Measurements from ENCODE around the gene TM4SF4.

The TM4SF4 gene

GRCh38 chr3:149473357-149474249, 894 bp upstream of the TM4SF4 start:
- Histone ChIP-seq H3K9ac (ENCODE audit: low read length) (no peak overlapping the region), H3K27ac (ENCODE audit: low read length) (no peak overlapping the region), H3K36me3 (replicated peaks; ENCODE audit: low read depth, low read length) (no peaks in the 10 kb centered on the region), H3K27me3 (ENCODE audit: low read depth, low read length) (no peaks in the 10 kb centered on the region), H3K4me1 (ENCODE audit: low read length) (peaks cover 5% of the 10 kb centered on the region), H4K20me1 (ENCODE audit: insufficient read depth, low read length) (no peaks in the 10 kb centered on the region), H3K4me3 (ENCODE audit: low read length) (no peak overlapping the region), H3K4me2 (ENCODE audit: low read length) (no peak overlapping the region), H3K79me2 (ENCODE audit: low read length) (no peaks in the 10 kb centered on the region), H3K9me3 (ENCODE audit: insufficient read depth, low read length) (no peaks in the 10 kb centered on the region), H2AFZ (ENCODE audit: low read depth, low read length) (no peak overlapping the region)
- TF ChIP-seq EZH2phosphoT487 (IDR thresholded peaks at IDR 0.05; ENCODE audit: low read depth) = no peak
- TF ChIP-seq CTCF (IDR thresholded peaks at IDR 0.05; ENCODE audit: low read depth, low read length) = no peak

DNA sequence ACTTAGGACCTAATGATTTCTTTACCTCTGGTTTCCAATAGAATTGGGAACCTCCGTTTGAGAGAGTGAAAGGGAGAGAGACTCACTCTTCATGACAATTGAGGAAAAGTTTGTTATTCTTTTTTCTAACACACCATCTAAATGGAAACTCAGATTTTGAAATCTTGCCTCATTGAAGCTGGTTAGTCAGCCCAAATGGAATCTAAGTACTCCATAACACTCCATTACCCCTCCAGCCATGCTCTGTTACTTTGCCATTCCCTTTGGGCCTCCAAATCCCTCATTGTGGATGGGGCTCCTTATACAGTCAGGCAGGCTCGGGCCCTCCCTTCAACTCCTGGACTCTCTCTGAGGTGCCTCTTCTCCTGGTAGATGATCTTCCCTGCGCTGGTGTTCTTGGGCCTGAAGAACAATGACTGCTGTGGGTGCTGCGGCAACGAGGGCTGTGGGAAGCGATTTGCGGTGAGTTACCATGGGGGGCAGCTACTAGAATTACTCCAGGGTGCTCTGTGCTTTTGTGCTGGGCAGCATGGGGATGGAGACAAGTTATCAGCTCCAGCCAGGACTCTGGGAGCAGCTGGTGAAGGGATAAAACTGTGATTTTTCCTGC, 1.1 kb downstream of the TM4SF4 start:
- Histone ChIP-seq H2AFZ (ENCODE audit: low read depth, low read length) (no peak overlapping the region), H3K4me2 (ENCODE audit: low read length) (no peak overlapping the region), H3K9me3 (ENCODE audit: insufficient read depth, low read length) (no peaks in the 10 kb centered on the region), H3K4me3 (ENCODE audit: low read length) (no peak overlapping the region), H3K27me3 (ENCODE audit: low read depth, low read length) (no peaks in the 10 kb centered on the region), H3K79me2 (ENCODE audit: low read length) (no peaks in the 10 kb centered on the region), H3K36me3 (replicated peaks; ENCODE audit: low read depth, low read length) (no peaks in the 10 kb centered on the region), H3K9ac (ENCODE audit: low read length) (no peak overlapping the region), H4K20me1 (ENCODE audit: insufficient read depth, low read length) (no peaks in the 10 kb centered on the region), H3K4me1 (ENCODE audit: low read length) (peaks cover 5% of the 10 kb centered on the region; the same call in 1 of the 2 replicates), H3K27ac (ENCODE audit: low read length) (no peak overlapping the region)
- no peak for TF ChIP-seq EZH2phosphoT487 (IDR thresholded peaks at IDR 0.05; ENCODE audit: low read depth)
- no peak for TF ChIP-seq CTCF (IDR thresholded peaks at IDR 0.05; ENCODE audit: low read depth, low read length)

- no peaks in the 10 kb centered on the region for H3K27me3 ChIP-seq (ENCODE audit: low read depth, low read length)
- no peak overlapping the region for H3K27ac ChIP-seq (ENCODE audit: low read length)
- no peak overlapping the region for H3K4me3 ChIP-seq (ENCODE audit: low read length)
- H3K4me1 ChIP-seq (ENCODE audit: low read length) = peaks cover 5% of the 10 kb centered on the region; the same call in 1 of the 2 replicates
- H3K9ac ChIP-seq (ENCODE audit: low read length) = no peak overlapping the region
- H3K36me3 ChIP-seq (replicated peaks; ENCODE audit: low read depth, low read length) = no peaks in the 10 kb centered on the region
- H3K9me3 ChIP-seq (ENCODE audit: insufficient read depth, low read length) = no peaks in the 10 kb centered on the region
- TF ChIP-seq EZH2phosphoT487 (IDR thresholded peaks at IDR 0.05; ENCODE audit: low read depth) = no peak
- no peak for TF ChIP-seq CTCF (IDR thresholded peaks at IDR 0.05; ENCODE audit: low read depth, low read length)
- no peaks in the 10 kb centered on the region for H4K20me1 ChIP-seq (ENCODE audit: insufficient read depth, low read length)
- H2AFZ ChIP-seq (ENCODE audit: low read depth, low read length) = no peak overlapping the region
- no peaks in the 10 kb centered on the region for H3K79me2 ChIP-seq (ENCODE audit: low read length)
- no peak overlapping the region for H3K4me2 ChIP-seq (ENCODE audit: low read length)
These were observed 1.7 kb downstream of the TM4SF4 start for GRCh38 chr3:149476225-149476624.

GRCh38 chr3:149479621-149480325, 5.3 kb downstream of the TM4SF4 start:
- H3K4me2 ChIP-seq (ENCODE audit: low read length) = no peak overlapping the region
- no peaks in the 10 kb centered on the region for H3K79me2 ChIP-seq (ENCODE audit: low read length)
- H3K27me3 ChIP-seq (ENCODE audit: low read depth, low read length) = no peaks in the 10 kb centered on the region
- peak overlapping the region; percentile 45; the same call in 1 of the 2 replicates for H2AFZ ChIP-seq (ENCODE audit: low read depth, low read length)
- TF ChIP-seq CTCF (IDR thresholded peaks at IDR 0.05; ENCODE audit: low read depth, low read length) (no peak), EZH2phosphoT487 (IDR thresholded peaks at IDR 0.05; ENCODE audit: low read depth) (no peak)
- no peak overlapping the region for H3K9ac ChIP-seq (ENCODE audit: low read length)
- H3K4me1 ChIP-seq (ENCODE audit: low read length) = peaks cover 5% of the 10 kb centered on the region; the same call in 1 of the 2 replicates
- no peaks in the 10 kb centered on the region for H3K9me3 ChIP-seq (ENCODE audit: insufficient read depth, low read length)
- H3K36me3 ChIP-seq (replicated peaks; ENCODE audit: low read depth, low read length) = no peaks in the 10 kb centered on the region
- H3K27ac ChIP-seq (ENCODE audit: low read length) = no peak overlapping the region
- no peaks in the 10 kb centered on the region for H4K20me1 ChIP-seq (ENCODE audit: insufficient read depth, low read length)
- H3K4me3 ChIP-seq (ENCODE audit: low read length) = no peak overlapping the region
